GM10248 (cell line): ENCODE results near the gene SFMBT2.
"Not testable (repeated sequence)": the region's sequence is repeated elsewhere in the genome, so short reads cannot be mapped to it uniquely, and the experiment has no call there.

Experiments
- CTCF ChIA-PET: fragments of 300-600 bp; sonication (Branson Sonifier 250); formaldehyde crosslinking; extraction: SDS; loops from one replicate; lab custom pipeline; 2021; ENCODE audit warnings: antibody characterized with exemption; lab: Yijun Ruan, JAX
- POLR2A ChIA-PET: fragments of 350-650 bp; sonication (Branson Sonifier 250); formaldehyde crosslinking; extraction: SDS; loops from one replicate; lab custom pipeline; 2020; ENCODE audit warnings: antibody characterized with exemption; lab: Yijun Ruan, JAX
- DNase-seq: peaks from one replicate; pipeline ENCODE4 v3.0.0; 2012; ENCODE audit errors: extremely low spot score
- TF ChIP-seq, protein P1 (sequence below): IDR thresholded peaks from 2 replicates; pipeline ENCODE4 v1.5.1; 2012; ENCODE audit warnings: mild to moderate bottlenecking, low read depth; ENCODE audit errors: extremely low read depth, missing control alignments, control extremely low read depth

The SFMBT2 gene

GRCh38 chr10:7186387-7187018 is 224.3 kb downstream of the SFMBT2 start:
- TF ChIP-seq, protein P1, sequence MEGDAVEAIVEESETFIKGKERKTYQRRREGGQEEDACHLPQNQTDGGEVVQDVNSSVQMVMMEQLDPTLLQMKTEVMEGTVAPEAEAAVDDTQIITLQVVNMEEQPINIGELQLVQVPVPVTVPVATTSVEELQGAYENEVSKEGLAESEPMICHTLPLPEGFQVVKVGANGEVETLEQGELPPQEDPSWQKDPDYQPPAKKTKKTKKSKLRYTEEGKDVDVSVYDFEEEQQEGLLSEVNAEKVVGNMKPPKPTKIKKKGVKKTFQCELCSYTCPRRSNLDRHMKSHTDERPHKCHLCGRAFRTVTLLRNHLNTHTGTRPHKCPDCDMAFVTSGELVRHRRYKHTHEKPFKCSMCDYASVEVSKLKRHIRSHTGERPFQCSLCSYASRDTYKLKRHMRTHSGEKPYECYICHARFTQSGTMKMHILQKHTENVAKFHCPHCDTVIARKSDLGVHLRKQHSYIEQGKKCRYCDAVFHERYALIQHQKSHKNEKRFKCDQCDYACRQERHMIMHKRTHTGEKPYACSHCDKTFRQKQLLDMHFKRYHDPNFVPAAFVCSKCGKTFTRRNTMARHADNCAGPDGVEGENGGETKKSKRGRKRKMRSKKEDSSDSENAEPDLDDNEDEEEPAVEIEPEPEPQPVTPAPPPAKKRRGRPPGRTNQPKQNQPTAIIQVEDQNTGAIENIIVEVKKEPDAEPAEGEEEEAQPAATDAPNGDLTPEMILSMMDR, result no peak
- no peak for DNase-seq
- POLR2A ChIA-PET, result interaction anchor here (0.6 kb wide), 1 partner anchor 261 kb away, joined by 3 read pairs; no protein-coding TSS in a partner anchor
- CTCF ChIA-PET, result interaction anchor here (0.9 to 1.2 kb wide), 4 partner anchors 13 to 330 kb away, joined by 3 to 4 read pairs (median 3); no protein-coding TSS in a partner anchor

GRCh38 chr10:7185367-7185690 is 225.5 kb downstream of the SFMBT2 start:
- POLR2A ChIA-PET, result no interaction called here
- TF ChIP-seq, protein P1, result no peak
- no peak for DNase-seq
- CTCF ChIA-PET, result interaction anchor here (0.8 to 1.2 kb wide), 4 partner anchors 14 to 265 kb away, joined by 3 to 4 read pairs (median 3); no protein-coding TSS in a partner anchor

GRCh38 chr10:7184660-7185366 is 226.0 kb downstream of the SFMBT2 start:
- DNase-seq, result peak; percentile 47
- TF ChIP-seq, protein P1, result no peak
- ChIA-PET POLR2A (no interaction called here), CTCF (interaction anchor here (0.8 to 1.2 kb wide), 3 partner anchors 15 to 264 kb away, joined by 3 to 4 read pairs (median 3); no protein-coding TSS in a partner anchor)

DNA sequence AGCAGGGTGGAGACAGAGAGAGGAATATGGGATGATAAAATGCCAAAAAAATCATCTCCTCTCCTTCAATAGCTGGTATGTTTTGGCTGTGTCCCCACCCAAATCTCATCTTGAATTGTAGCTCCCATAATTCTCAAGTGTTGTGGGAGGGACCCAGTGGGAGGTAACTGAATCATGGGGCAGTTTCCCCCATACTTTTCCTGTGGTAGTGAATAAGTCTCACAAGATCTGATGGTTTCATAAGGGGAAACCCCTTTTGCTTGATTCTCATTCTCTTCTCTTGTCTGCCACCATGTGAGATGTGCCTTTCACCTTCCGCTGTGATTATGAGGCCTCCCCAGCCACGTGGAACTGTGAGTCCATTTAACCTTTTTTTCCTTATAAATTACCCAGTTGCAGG is 226.7 kb downstream of the SFMBT2 start:
- POLR2A ChIA-PET, DNase-seq: not testable (repeated sequence)
- CTCF ChIA-PET, result interaction anchor here (1.1 kb wide), 1 partner anchor 503 kb away, joined by 3 read pairs; no protein-coding TSS in a partner anchor

DNA sequence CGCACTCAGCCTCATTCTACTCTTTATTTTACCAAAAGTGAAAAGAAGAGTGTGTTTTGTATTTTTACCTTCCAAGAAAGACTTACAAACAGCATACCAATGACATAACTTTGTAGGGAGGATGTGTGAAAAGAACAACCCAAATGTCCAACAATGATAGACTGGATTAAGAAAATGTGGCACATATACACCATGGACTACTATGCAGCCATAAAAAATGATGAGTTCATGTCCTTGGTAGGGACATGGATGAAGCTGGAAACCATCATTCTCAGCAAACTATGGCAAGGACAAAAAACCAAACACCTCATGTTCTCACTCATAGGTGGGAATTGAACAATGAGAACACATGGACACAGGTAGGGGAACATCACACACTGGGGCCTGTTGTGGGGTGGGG is 228.5 kb downstream of the SFMBT2 start:
- DNase-seq, POLR2A ChIA-PET: not testable (repeated sequence)
- CTCF ChIA-PET, result interaction anchor here (1.2 kb wide), 1 partner anchor 18 kb away, joined by 3 read pairs; no protein-coding TSS in a partner anchor

DNA sequence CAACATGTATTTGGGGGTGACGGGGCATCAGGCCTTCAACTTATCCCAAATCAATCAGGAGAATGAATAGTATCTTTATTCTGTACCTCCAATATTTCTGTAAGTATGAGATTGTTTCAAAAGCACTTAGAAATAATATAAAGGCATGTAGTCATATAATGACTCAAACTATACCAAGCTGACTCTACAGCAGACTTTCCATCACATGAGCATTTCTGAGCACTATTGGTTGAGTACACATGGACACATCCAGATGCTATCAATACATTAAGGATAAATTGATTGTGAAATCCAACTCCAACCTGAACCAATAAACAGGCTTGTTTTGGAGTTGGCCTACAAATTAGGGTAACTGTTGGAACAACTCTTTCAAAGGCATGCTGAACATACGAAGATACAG is 229.4 kb downstream of the SFMBT2 start:
- ChIA-PET POLR2A (no interaction called here), CTCF (interaction anchor here (1.2 kb wide), 1 partner anchor 18 kb away, joined by 3 read pairs; no protein-coding TSS in a partner anchor)
- TF ChIP-seq, protein P1, result no peak
- no peak for DNase-seq

DNA sequence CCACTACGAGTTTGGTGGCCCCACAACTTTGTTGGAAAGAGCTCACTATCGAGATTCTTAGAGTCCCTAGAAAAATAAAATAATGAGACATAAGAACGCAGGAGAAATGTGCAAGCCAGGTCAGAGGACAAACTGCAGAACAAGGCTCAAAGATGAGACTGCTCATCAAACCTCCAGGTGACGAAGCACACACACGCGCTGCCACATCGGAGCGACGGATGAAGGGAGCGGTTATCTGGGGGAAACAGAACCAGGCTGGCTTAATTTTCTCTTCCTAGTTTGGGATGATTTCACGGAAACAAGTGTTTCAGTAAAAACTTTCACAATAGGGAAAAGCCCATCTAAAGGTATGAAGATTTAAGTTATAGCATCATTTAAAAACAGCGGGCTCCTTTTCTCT is 231.3 kb downstream of the SFMBT2 start:
- TF ChIP-seq, protein P1, result no peak
- no peak for DNase-seq
- POLR2A ChIA-PET, result no interaction called here
- CTCF ChIA-PET, result no interaction called here
